Activated T-cell treated with anti-CD3 and anti-CD28 coated beads, Interleukin-2, amount 50 U/mL, for 4 hours (primary cell): ENCODE measurements around the gene ATP6V1G1. TPM values are rescaled to one million over a fixed set of nuclear protein-coding genes. Genes with fewer than 3 reads are reported as not detected.
"Not testable (repeated sequence)": the region's sequence is repeated elsewhere in the genome, so short reads cannot be mapped to it uniquely, and the experiment has no call there.

Experiments used
- ATAC-seq, 2 donors: fragments of 200-7000 bp; cut with Tn5 transposase; one replicate each; pipeline ENCODE4 v1.10.0; 2021
- DNase-seq: peaks from one replicate; pipeline ENCODE4 v3.0.0-alpha.2; 2020
- H3K27me3 Mint-ChIP-seq: one replicate; pipeline ENCODE4 v1.8.0; 2021; ENCODE audit warnings: low read depth, mixed read lengths
- H3K36me3 Mint-ChIP-seq: one replicate; pipeline ENCODE4 v1.8.0; 2022; ENCODE audit warnings: mixed read lengths; ENCODE audit not compliant: insufficient read depth
- H3K4me1 Mint-ChIP-seq: one replicate; pipeline ENCODE4 v1.8.0; 2021; ENCODE audit warnings: low read depth, mixed read lengths
- H3K4me3 Mint-ChIP-seq: one replicate; pipeline ENCODE4 v1.8.0; 2021; ENCODE audit warnings: mild to moderate bottlenecking, moderate library complexity, mixed read lengths
- H3K9me3 Mint-ChIP-seq: one replicate; pipeline ENCODE4 v1.8.0; 2021; ENCODE audit warnings: mixed read lengths
- total RNA-seq, 3 donors: library from RNA; stranded (reverse); gene quantifications; one replicate each; pipeline ENCODE4 v1.2.1, GENCODE V29; 2021

ATP6V1G1 gene
- total RNA-seq, 3 donors from 2014 or later = 45.2 to 51.0 (median 50.3) TPM

- ATAC-seq (no peak), DNase-seq (no peak)
- H3K4me3 Mint-ChIP-seq = no peak overlapping the region
- no peaks in the 10 kb centered on the region for H3K36me3 Mint-ChIP-seq
- peaks cover 6% of the 10 kb centered on the region for H3K27me3 Mint-ChIP-seq
- H3K9me3 Mint-ChIP-seq = peaks cover 1% of the 10 kb centered on the region
- peaks cover 3% of the 10 kb centered on the region for H3K4me1 Mint-ChIP-seq
Observed at GRCh38 chr9:114561771-114562170, 25.8 kb upstream of the ATP6V1G1 start.

GRCh38 chr9:114565204-114565603, 22.4 kb upstream of the ATP6V1G1 start:
- peaks cover 3% of the 10 kb centered on the region for H3K4me1 Mint-ChIP-seq
- ATAC-seq (no peak), DNase-seq (no peak)
- H3K9me3 Mint-ChIP-seq = no peaks in the 10 kb centered on the region
- no peak overlapping the region for H3K4me3 Mint-ChIP-seq
- H3K27me3 Mint-ChIP-seq = peaks cover 5% of the 10 kb centered on the region
- no peaks in the 10 kb centered on the region for H3K36me3 Mint-ChIP-seq

GRCh38 chr9:114570742-114571141, 16.8 kb upstream of the ATP6V1G1 start:
- ATAC-seq (no peak), DNase-seq (no peak)
- Mint-ChIP-seq H3K4me3 (no peak overlapping the region), H3K36me3 (no peaks in the 10 kb centered on the region), H3K4me1 (peaks cover 3% of the 10 kb centered on the region), H3K27me3 (peaks cover 1% of the 10 kb centered on the region), H3K9me3 (no peaks in the 10 kb centered on the region)

GRCh38 chr9:114571391-114571790, 16.2 kb upstream of the ATP6V1G1 start:
- Mint-ChIP-seq H3K9me3 (no peaks in the 10 kb centered on the region), H3K27me3 (peaks cover 1% of the 10 kb centered on the region), H3K36me3 (no peaks in the 10 kb centered on the region), H3K4me3 (no peak overlapping the region), H3K4me1 (peaks cover 2% of the 10 kb centered on the region)
- no peak for DNase-seq
- no peak for ATAC-seq

GRCh38 chr9:114572199-114572598, 15.4 kb upstream of the ATP6V1G1 start:
- Mint-ChIP-seq H3K9me3 (no peaks in the 10 kb centered on the region), H3K27me3 (peaks cover 1% of the 10 kb centered on the region), H3K36me3 (no peaks in the 10 kb centered on the region), H3K4me1 (no peaks in the 10 kb centered on the region), H3K4me3 (no peak overlapping the region)
- no peak for DNase-seq
- ATAC-seq = no peak

GRCh38 chr9:114574438-114574837, 13.1 kb upstream of the ATP6V1G1 start:
- peaks cover 1% of the 10 kb centered on the region for H3K27me3 Mint-ChIP-seq
- H3K4me1 Mint-ChIP-seq = no peaks in the 10 kb centered on the region
- H3K4me3 Mint-ChIP-seq = no peak overlapping the region
- H3K36me3 Mint-ChIP-seq = no peaks in the 10 kb centered on the region
- ATAC-seq (no peak), DNase-seq (no peak)
- no peaks in the 10 kb centered on the region for H3K9me3 Mint-ChIP-seq

GRCh38 chr9:114576779-114577178, 10.8 kb upstream of the ATP6V1G1 start:
- DNase-seq, H3K4me3 Mint-ChIP-seq, H3K36me3 Mint-ChIP-seq, H3K9me3 Mint-ChIP-seq, H3K4me1 Mint-ChIP-seq, ATAC-seq, H3K27me3 Mint-ChIP-seq: not testable (repeated sequence)

GRCh38 chr9:114578134-114578533, 9.4 kb upstream of the ATP6V1G1 start:
- H3K27me3 Mint-ChIP-seq, H3K4me3 Mint-ChIP-seq, ATAC-seq, DNase-seq, H3K4me1 Mint-ChIP-seq, H3K9me3 Mint-ChIP-seq, H3K36me3 Mint-ChIP-seq: not testable (repeated sequence)

GRCh38 chr9:114580609-114581193, 6.9 kb upstream of the ATP6V1G1 start:
- H3K4me1 Mint-ChIP-seq = no peaks in the 10 kb centered on the region
- no peak overlapping the region for H3K4me3 Mint-ChIP-seq
- no peak for ATAC-seq
- no peak for DNase-seq
- no peaks in the 10 kb centered on the region for H3K36me3 Mint-ChIP-seq
- no peaks in the 10 kb centered on the region for H3K9me3 Mint-ChIP-seq
- H3K27me3 Mint-ChIP-seq = no peaks in the 10 kb centered on the region

- DNase-seq (no peak), ATAC-seq (no peak)
- peaks cover 3% of the 10 kb centered on the region for H3K36me3 Mint-ChIP-seq
- H3K4me1 Mint-ChIP-seq = peaks cover 13% of the 10 kb centered on the region
- H3K9me3 Mint-ChIP-seq = no peaks in the 10 kb centered on the region
- no peaks in the 10 kb centered on the region for H3K27me3 Mint-ChIP-seq
- no peak overlapping the region for H3K4me3 Mint-ChIP-seq
Observed at GRCh38 chr9:114583371-114584155, 4.0 kb upstream of the ATP6V1G1 start.

- Mint-ChIP-seq H3K27me3 (no peaks in the 10 kb centered on the region), H3K4me1 (peaks cover 53% of the 10 kb centered on the region)
- no peak for DNase-seq
Observed at GRCh38 chr9:114588210-114588609, 641 bp downstream of the ATP6V1G1 start.

GRCh38 chr9:114588651-114589526, 1.3 kb downstream of the ATP6V1G1 start:
- no peak for DNase-seq
- Mint-ChIP-seq H3K9me3 (no peaks in the 10 kb centered on the region), H3K4me3 (peak overlapping the region; percentile 100), H3K27me3 (no peaks in the 10 kb centered on the region), H3K4me1 (peaks cover 60% of the 10 kb centered on the region), H3K36me3 (peaks cover 20% of the 10 kb centered on the region)
- ATAC-seq = no peak

More at GRCh38 chr9:114588210-114588609, 641 bp downstream of the ATP6V1G1 start:
- Mint-ChIP-seq H3K4me3 (peak overlapping the region; percentile 100), H3K9me3 (no peaks in the 10 kb centered on the region), H3K36me3 (peaks cover 15% of the 10 kb centered on the region)
- no peak for ATAC-seq

- DNase-seq (no peak), ATAC-seq (no peak)
- no peaks in the 10 kb centered on the region for H3K9me3 Mint-ChIP-seq
- H3K4me3 Mint-ChIP-seq = peak overlapping the region; percentile 51
- peaks cover 65% of the 10 kb centered on the region for H3K4me1 Mint-ChIP-seq
- peaks cover 25% of the 10 kb centered on the region for H3K36me3 Mint-ChIP-seq
- no peaks in the 10 kb centered on the region for H3K27me3 Mint-ChIP-seq
Observed at GRCh38 chr9:114590328-114590727, 2.8 kb downstream of the ATP6V1G1 start.

- Mint-ChIP-seq H3K4me3 (peak overlapping the region; percentile 74), H3K36me3 (peaks cover 32% of the 10 kb centered on the region), H3K27me3 (no peaks in the 10 kb centered on the region), H3K4me1 (peaks cover 70% of the 10 kb centered on the region), H3K9me3 (no peaks in the 10 kb centered on the region)
- ATAC-seq (no peak), DNase-seq (no peak)
Observed at GRCh38 chr9:114591291-114591787, 3.8 kb downstream of the ATP6V1G1 start.
